B cell (primary cell): Measurements from ENCODE around the gene MAD1L1. TPM values are rescaled to one million over a fixed set of nuclear protein-coding genes. Genes with fewer than 3 reads are reported as not detected.

ENCODE experiments used
- ATAC-seq: fragments of 200-7000 bp; cut with Tn5 transposase; one replicate; pipeline ENCODE4 v1.10.0; 2021; ENCODE audit warnings: low read depth, mild to moderate bottlenecking, moderate number of reproducible peaks, moderate library complexity
- CTCF ChIA-PET: fragments of 350-600 bp; sonication (Branson Sonifier 250); formaldehyde crosslinking; loops from one replicate; lab custom pipeline; 2021; ENCODE audit warnings: antibody characterized with exemption, inconsistent platforms; lab: Charles Lee
- POLR2A ChIA-PET: fragments of 350-600 bp; sonication (Branson Sonifier 250); formaldehyde crosslinking; loops from one replicate; lab custom pipeline; 2021; ENCODE audit warnings: antibody characterized with exemption; lab: Charles Lee
- DNase-seq: peaks from one replicate; pipeline ENCODE4 v3.0.0; 2013
- H2AFZ ChIP-seq: 2 replicates; pipeline ENCODE4 v1.6.1; 2012; ENCODE audit warnings: mild to moderate bottlenecking, low read depth, low read length; ENCODE audit not compliant: insufficient read depth, poor library complexity, severe bottlenecking
- H3K27ac ChIP-seq, 2 donors: 1 replicate in 1 of 2; 2 replicates in 1 of 2; pipeline ENCODE4 v1.5.1; 2012 to 2013; ENCODE audit warnings: low read length in 2 of 2, mild to moderate bottlenecking in 2 of 2, moderate library complexity in 1 of 2
- H3K27me3 ChIP-seq, 4 experiments: fragments of 200-600 bp in 1 of 4; sonication (generic) in 1 of 4; replicated peaks in 1 of 4; 1 replicate in 2 of 4; 2 replicates in 2 of 4; pipeline versions ENCODE4 v1.6.1 to v1.7.0; 2013 to 2016; ENCODE audit warnings: low read length in 3 of 4, mild to moderate bottlenecking in 2 of 4, mixed read lengths in 1 of 4, moderate library complexity in 1 of 4; ENCODE audit not compliant: insufficient read depth in 4 of 4, control insufficient read depth in 3 of 4; ENCODE audit errors: control extremely low read depth in 1 of 4
- H3K36me3 ChIP-seq, 2 experiments: replicated peaks in 1 of 2; 1 replicate in 1 of 2; 2 replicates in 1 of 2; pipeline versions ENCODE4 v1.6.1 to v1.7.1; 2013; ENCODE audit warnings: low read length in 1 of 2; ENCODE audit not compliant: insufficient read depth in 2 of 2, control insufficient read depth in 1 of 2; ENCODE audit errors: control extremely low read depth in 1 of 2, extremely low read depth in 1 of 2
- H3K4me1 ChIP-seq, 2 donors: fragments of 200-600 bp in 1 of 2; sonication (generic) in 1 of 2; 1 replicate in 1 of 2; 2 replicates in 1 of 2; pipeline versions ENCODE4 v1.5.1 to v1.6.1; 2013 to 2017; ENCODE audit warnings: low read length in 2 of 2; ENCODE audit not compliant: control insufficient read depth in 2 of 2, insufficient read depth in 2 of 2
- H3K4me2 ChIP-seq: replicated peaks from 2 replicates; pipeline ENCODE3; 2012; ENCODE audit warnings: mild to moderate bottlenecking, low read depth, low read length; ENCODE audit not compliant: poor library complexity, severe bottlenecking
- H3K4me3 ChIP-seq, 5 experiments: fragments of 200-600 bp in 1 of 5; sonication (generic) in 1 of 5; 1 replicate in 3 of 5; 2 replicates in 2 of 5; pipeline versions ENCODE4 v1.5.1 to v1.7.0; 2011 to 2016; ENCODE audit warnings: low read length in 4 of 5, mild to moderate bottlenecking in 4 of 5, low read depth in 2 of 5, control low read depth in 1 of 5, moderate library complexity in 1 of 5; ENCODE audit not compliant: insufficient read depth in 1 of 5; ENCODE audit errors: control extremely low read depth in 1 of 5, extremely low read depth in 1 of 5
- H3K79me2 ChIP-seq: fragments of 200-600 bp; sonication (generic); one replicate; pipeline ENCODE4 v1.6.0; 2016; ENCODE audit warnings: low read length; ENCODE audit not compliant: control insufficient read depth, insufficient read depth
- H3K9ac ChIP-seq: fragments of 200-600 bp; sonication (generic); 2 replicates; pipeline ENCODE4 v1.6.1; 2017; ENCODE audit warnings: mild to moderate bottlenecking, low read length, moderate library complexity
- H3K9me3 ChIP-seq, 3 donors: one replicate each; pipeline versions ENCODE4 v1.6.1 to v1.7.1; 2013; ENCODE audit warnings: low read length in 2 of 3; ENCODE audit not compliant: control insufficient read depth in 2 of 3, insufficient read depth in 1 of 3; ENCODE audit errors: control extremely low read depth in 1 of 3
- H4K20me1 ChIP-seq: 2 replicates; pipeline ENCODE4 v1.6.0; 2012; ENCODE audit warnings: mild to moderate bottlenecking, low read length; ENCODE audit not compliant: insufficient read depth, control insufficient read depth, poor library complexity, severe bottlenecking
- H3K27ac Mint-ChIP-seq: one replicate; pipeline ENCODE4 v1.8.0; 2021; ENCODE audit warnings: mixed read lengths
- H3K27me3 Mint-ChIP-seq: one replicate; pipeline ENCODE4 v1.8.0; 2021; ENCODE audit warnings: mixed read lengths
- H3K4me1 Mint-ChIP-seq: one replicate; pipeline ENCODE4 v1.8.0; 2021; ENCODE audit warnings: mixed read lengths
- H3K4me3 Mint-ChIP-seq: one replicate; pipeline ENCODE4 v1.8.0; 2021; ENCODE audit warnings: mixed read lengths
- H3K9me3 Mint-ChIP-seq: one replicate; pipeline ENCODE4 v1.8.0; 2022; ENCODE audit warnings: mixed read lengths; ENCODE audit not compliant: insufficient read depth
- EZH2 ChIP-seq: IDR thresholded peaks from 2 replicates; pipeline ENCODE4 v1.6.1; 2012; ENCODE audit warnings: borderline replicate concordance, low read depth, mild to moderate bottlenecking, moderate library complexity, low read length; ENCODE audit not compliant: insufficient read depth, poor library complexity, severe bottlenecking
- WGBS: methylation state at CpG from one replicate; pipeline ENCODE4 v1.1.5; 2013; ENCODE audit warnings: missing lambda C conversion rate; ENCODE audit not compliant: insufficient coverage; 5-methylcytosine and 5-hydroxymethylcytosine counted together
- intact Hi-C: fragments of 100-400 bp; cut with micrococcal nuclease; formaldehyde crosslinking; loops from one replicate; pipeline ENCODE4 v1.10.0; 2022
- polyA plus RNA-seq: library from polyadenylated mRNA; depleted of rRNA; stranded (reverse); fragments of >200 nt; gene quantifications from 2 replicates; pipeline ENCODE4 v1.2.3, GENCODE V29; 2012
- total RNA-seq, 2 donors: library from RNA; stranded (reverse); fragments of 120-200 nt in 1 of 2; gene quantifications; 1 replicate in 1 of 2; 2 replicates in 1 of 2; pipeline versions ENCODE4 v1.2.3 to v1.2.4, GENCODE V29; 2013 to 2022
- TF ChIP-seq, protein P1 (sequence below): fragments of 200-600 bp; IDR thresholded peaks from one replicate; pipeline ENCODE4 v1.8.0; 2022; ENCODE audit warnings: antibody characterized with exemption, mild to moderate bottlenecking

The MAD1L1 gene
- total and polyA plus RNA-seq, 2 donors (not counting 1 experiment from before 2014, with no cell fraction given): 86.7 to 110 TPM

DNA sequence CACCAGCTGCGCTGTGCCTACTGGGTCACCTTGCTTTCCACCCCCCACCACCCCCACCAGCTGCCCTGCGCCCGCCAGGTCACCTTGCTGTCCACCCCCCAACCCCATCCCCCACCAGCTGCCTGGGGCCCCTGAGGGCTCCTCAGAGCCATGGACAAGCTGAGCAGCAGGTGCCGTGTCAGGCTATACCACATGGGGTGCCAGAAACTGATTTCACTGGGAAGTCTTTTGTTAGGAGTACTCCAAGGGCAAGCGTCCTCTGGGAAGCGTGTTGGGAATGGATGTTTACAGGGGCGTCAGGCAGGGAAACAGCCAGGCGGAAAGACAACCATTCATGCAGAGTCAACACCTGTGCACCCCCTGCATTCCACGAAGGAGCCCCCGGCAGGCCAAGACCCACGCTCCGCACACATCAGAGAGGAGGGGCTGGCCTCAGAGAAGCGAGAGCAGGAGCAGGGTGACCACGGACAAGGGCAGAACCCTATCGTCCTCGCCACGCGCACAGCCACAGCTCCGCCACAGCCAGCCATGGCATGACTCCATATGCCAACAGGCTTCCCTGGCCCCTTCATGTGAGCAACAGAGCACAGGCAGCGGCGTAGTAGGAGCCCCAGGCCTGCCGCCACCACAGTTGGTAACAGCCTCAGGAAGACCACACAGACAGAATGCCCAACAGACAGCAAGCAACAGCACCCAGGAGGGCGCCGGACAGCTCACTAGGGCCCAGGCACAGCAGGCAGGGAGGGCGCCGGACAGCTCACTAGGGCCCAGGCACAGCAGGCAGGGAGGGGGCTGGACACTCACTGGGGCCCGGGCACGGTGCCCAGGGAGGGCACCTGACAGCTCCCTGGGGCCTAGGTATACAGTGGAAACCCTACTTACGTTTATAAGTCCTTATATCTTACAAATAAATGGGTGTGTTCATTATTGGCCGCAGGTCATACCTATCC, 180.8 kb downstream of the MAD1L1 start:
- ATAC-seq: no peak
- WGBS: 92% methylated on average over 23 of the region's 30 CpGs
- Histone ChIP-seq H3K4me2 (no peak overlapping the region), H4K20me1 (peaks cover 32% of the 10 kb centered on the region), H2AFZ (no peak overlapping the region), H3K27ac (no peak overlapping the region), H3K27me3 (no peaks in the 10 kb centered on the region), H3K4me1 (peaks cover 5 to 16% of the 10 kb centered on the region in 2 donors), H3K4me3 (no peak overlapping the region), H3K36me3 (peaks cover 0 to 8% of the 10 kb centered on the region in 2 experiments), H3K79me2 (peaks cover 58% of the 10 kb centered on the region), H3K9ac (no peak overlapping the region), H3K9me3 (no peaks in the 10 kb centered on the region)
- intact Hi-C loops: no loop called here
- POLR2A ChIA-PET: no interaction called here
- no peak for DNase-seq
- H3K4me1 Mint-ChIP-seq: peaks cover 27% of the 10 kb centered on the region
- H3K27ac Mint-ChIP-seq: no peak overlapping the region
- CTCF ChIA-PET: no interaction called here
- H3K27me3 Mint-ChIP-seq: no peaks in the 10 kb centered on the region
- no peak overlapping the region for H3K4me3 Mint-ChIP-seq
- H3K9me3 Mint-ChIP-seq: no peaks in the 10 kb centered on the region
- TF ChIP-seq EZH2: no peak
- TF ChIP-seq, protein P1, sequence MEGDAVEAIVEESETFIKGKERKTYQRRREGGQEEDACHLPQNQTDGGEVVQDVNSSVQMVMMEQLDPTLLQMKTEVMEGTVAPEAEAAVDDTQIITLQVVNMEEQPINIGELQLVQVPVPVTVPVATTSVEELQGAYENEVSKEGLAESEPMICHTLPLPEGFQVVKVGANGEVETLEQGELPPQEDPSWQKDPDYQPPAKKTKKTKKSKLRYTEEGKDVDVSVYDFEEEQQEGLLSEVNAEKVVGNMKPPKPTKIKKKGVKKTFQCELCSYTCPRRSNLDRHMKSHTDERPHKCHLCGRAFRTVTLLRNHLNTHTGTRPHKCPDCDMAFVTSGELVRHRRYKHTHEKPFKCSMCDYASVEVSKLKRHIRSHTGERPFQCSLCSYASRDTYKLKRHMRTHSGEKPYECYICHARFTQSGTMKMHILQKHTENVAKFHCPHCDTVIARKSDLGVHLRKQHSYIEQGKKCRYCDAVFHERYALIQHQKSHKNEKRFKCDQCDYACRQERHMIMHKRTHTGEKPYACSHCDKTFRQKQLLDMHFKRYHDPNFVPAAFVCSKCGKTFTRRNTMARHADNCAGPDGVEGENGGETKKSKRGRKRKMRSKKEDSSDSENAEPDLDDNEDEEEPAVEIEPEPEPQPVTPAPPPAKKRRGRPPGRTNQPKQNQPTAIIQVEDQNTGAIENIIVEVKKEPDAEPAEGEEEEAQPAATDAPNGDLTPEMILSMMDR: no peak

DNA sequence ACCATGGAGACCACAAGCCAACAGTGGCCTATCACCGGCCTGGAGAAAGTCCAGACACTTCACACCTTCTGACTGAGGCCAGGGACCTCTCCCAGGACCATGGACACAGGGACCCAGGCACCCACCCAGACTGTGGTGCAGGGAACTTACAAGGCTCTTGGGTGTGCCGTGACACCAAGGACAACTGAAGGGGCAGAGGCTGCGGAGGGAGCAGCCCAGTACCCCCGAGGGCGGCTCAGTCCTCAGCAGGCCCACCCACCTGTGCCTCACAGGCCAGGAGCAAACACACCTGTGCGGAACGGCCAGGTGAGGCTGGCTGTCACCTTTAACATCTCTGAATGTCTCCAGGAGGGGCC, 182.3 kb downstream of the MAD1L1 start:
- no peak overlapping the region for H3K4me3 ChIP-seq
- ChIA-PET POLR2A (no interaction called here), CTCF (no interaction called here)
- H3K79me2 ChIP-seq: peaks cover 54% of the 10 kb centered on the region
- no peak overlapping the region for H3K4me3 Mint-ChIP-seq
- intact Hi-C loops: no loop called here
- H3K27me3 Mint-ChIP-seq: no peaks in the 10 kb centered on the region
- peaks cover 0 to 8% of the 10 kb centered on the region in 2 experiments for H3K36me3 ChIP-seq
- no peak overlapping the region for H2AFZ ChIP-seq
- H3K27ac Mint-ChIP-seq: no peak overlapping the region
- no peak overlapping the region for H3K9ac ChIP-seq
- H3K9me3 Mint-ChIP-seq: no peaks in the 10 kb centered on the region
- H4K20me1 ChIP-seq: peaks cover 34% of the 10 kb centered on the region
- ATAC-seq (no peak), DNase-seq (no peak)
- H3K4me2 ChIP-seq: no peak overlapping the region
- no peaks in the 10 kb centered on the region for H3K27me3 ChIP-seq
- no peaks in the 10 kb centered on the region for H3K9me3 ChIP-seq
- peaks cover 22% of the 10 kb centered on the region for H3K4me1 Mint-ChIP-seq
- peaks cover 5 to 11% of the 10 kb centered on the region in 2 donors for H3K4me1 ChIP-seq
- H3K27ac ChIP-seq: no peak overlapping the region
- WGBS: 90% methylated on average over 7 of the region's 7 CpGs
- no peak for TF ChIP-seq EZH2
- TF ChIP-seq, protein P1: no peak
